Cardiac septum (tissue), 1 donor: Measurements from ENCODE around the gene GNL3. TPM values are rescaled to one million over a fixed set of nuclear protein-coding genes. Genes with fewer than 3 reads are reported as not detected.
"Not testable (repeated sequence)": the region's sequence is repeated elsewhere in the genome, so short reads cannot be mapped to it uniquely, and the experiment has no call there.

ENCODE experiments used
- DNase-seq: peaks from one replicate; pipeline ENCODE4 v3.0.0-alpha.2; 2020; ENCODE audit warnings: low spot score
- intact Hi-C: fragments of 100-400 bp; cut with DNase I; formaldehyde crosslinking; loops from one replicate; pipeline ENCODE4 v1.14.0; 2022
- long read RNA-seq: library from polyadenylated mRNA; unstranded; transcript quantifications from one replicate; pipeline ENCODE4 v2.0.0, GENCODE V29; 2021
- total RNA-seq: library from RNA; stranded (reverse); fragmentation: NEBNext Ultra II Directional; extraction: Animal tissue kit (Norgen Biotek cat#: 25700); gene quantifications from one replicate; pipeline ENCODE4 v1.2.1, GENCODE V29; 2021
- donor health status: DM: no; HTN: no; CAD: no.

The GNL3 gene, protein sequence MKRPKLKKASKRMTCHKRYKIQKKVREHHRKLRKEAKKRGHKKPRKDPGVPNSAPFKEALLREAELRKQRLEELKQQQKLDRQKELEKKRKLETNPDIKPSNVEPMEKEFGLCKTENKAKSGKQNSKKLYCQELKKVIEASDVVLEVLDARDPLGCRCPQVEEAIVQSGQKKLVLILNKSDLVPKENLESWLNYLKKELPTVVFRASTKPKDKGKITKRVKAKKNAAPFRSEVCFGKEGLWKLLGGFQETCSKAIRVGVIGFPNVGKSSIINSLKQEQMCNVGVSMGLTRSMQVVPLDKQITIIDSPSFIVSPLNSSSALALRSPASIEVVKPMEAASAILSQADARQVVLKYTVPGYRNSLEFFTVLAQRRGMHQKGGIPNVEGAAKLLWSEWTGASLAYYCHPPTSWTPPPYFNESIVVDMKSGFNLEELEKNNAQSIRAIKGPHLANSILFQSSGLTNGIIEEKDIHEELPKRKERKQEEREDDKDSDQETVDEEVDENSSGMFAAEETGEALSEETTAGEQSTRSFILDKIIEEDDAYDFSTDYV
- total RNA-seq = 29.1 TPM
- long read RNA-seq, transcript GNL3-202 (15 exons, 2,040 nt) = major isoform, 31 of 58 reads
- long read RNA-seq, partial matches to known transcripts = 0 of 58 reads
- long read RNA-seq, other reads (novel, unspliced or antisense) = 26 of 58 reads

DNA sequence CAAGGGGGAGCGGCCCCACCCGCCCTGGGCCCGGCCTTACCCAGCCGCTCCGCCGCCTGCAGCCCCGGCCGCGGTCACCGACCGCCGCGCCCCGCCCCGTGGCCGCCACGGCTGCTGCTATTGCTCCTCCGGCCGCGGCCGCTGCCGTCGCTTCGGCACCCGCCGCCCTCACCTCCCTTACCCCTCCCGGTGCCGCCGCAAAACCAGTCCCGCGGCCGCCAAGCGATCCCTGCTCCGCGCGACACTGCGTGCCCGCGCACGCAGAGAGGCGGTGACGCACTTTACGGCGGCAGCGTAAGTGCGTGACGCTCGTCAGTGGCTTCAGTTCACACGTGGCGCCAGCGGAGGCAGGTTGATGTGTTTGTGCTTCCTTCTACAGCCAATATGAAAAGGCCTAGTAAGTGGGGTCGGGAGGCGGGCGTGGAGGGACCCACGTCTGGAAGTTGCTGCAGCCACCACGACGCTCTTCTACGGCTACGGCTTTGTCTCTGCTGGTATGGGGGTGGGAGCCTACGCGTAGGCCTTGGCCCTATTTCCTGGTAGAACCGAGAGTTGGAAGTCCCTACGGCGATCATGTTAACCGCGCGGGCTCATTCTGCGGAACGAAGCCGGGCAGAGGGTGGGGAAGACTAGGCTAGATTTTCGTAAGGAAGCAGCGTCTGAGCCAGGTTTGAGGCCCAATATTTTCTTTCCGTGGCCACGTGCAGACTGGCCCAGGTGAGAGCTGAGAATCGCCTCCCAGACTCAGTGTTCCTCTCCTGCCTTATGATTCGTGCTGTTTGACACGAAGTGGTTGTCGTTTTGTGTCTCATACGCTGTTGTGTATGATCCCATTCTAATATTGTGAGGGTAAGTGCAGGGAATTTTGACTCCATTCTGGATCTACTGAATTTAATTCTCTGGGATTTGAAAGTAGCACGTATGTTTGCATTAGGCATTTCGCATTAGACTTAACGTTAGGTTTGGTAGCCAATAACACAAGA, at the start of gene GNL3, which contains the start of gene PBRM1:
GNL3 (plus strand) TSS at position 324 of the 983 bp plus-strand sequence; CDS start at position 385, 61 bp downstream.
PBRM1 (minus strand) TSS at position 205 of the 983 bp plus-strand sequence.
- intact Hi-C loops = loop anchor here (2.0 kb wide), 1 partner anchor 19 kb away; the partner anchor contains the start of gene GLT8D1
- DNase-seq = peak; percentile 96

DNA sequence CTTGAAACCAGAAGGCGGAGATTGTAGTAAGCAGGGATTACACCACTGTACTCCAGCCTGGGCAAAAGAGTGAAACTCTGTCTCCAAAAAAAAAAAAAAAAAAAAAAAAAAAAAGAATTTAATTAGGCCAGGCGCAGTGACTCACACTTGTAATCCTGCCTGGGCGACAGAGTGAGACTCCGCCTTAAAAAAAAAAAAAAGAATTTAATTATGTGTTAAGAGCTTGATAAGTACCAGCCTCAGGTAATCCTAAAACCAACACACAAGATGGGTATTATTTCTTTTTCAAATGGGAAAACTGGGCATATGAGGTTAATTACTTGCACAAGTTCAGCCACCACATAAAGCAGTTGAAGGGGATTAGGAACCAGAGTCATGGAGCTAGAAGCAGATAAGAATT, 49.2 kb upstream of the GNL3 start:
- DNase-seq = no peak
- intact Hi-C loops = no loop called here

DNA sequence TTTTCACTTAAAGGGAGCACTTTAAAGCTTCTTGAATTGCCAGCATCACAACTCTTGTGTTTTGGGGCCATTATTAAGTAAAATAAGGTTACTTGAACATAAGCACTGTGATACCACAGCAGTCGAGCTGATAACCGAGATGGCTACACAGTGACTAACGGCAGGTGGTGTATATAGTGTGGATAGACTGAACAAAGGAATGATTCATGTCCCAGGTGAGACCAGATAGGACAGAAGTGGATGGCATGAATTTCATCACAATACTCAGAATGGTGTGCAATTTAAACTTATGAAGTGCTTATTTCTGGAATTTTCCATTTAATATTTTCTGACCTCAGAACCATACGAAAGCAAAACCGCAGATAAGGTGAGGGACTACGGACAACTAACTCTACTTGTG, 40.3 kb upstream of the GNL3 start:
- intact Hi-C loops = no loop called here
- DNase-seq = no peak

DNA sequence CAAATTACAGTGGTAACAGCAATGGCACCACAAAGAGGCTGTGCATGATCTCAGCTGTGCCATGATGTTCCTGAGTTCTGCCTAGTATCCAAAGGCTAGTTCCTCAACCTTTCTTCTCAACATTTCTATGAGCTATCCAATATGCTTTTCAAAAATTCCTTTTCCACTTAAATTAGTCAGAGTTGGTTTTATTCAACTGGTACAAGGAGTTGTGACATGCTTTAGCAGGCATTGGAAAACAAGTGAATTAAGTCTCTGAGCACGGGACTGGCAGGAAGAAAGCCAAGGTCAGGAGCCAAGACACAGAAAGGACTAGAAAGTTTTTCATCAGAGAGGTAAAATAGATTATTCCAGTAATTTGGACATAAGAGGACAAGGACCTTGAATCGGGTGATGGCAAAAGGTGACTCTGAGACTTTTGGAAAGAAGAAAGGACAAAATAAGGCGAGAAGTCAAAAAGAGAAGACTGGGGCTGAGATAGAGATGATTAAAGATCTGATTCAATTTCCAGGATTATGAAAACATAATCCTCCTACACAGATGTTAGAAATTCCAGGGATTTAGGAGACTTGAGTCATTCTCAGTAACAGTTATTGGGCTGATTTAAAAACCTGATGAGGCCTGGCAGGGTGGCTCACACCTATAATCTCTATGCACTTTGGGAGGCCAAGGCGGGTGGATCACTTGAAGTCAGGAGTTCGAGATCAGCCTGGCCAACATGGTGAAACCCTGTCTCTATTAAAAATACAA, 36.2 kb upstream of the GNL3 start:
- intact Hi-C loops = no loop called here
- DNase-seq = no peak

DNA sequence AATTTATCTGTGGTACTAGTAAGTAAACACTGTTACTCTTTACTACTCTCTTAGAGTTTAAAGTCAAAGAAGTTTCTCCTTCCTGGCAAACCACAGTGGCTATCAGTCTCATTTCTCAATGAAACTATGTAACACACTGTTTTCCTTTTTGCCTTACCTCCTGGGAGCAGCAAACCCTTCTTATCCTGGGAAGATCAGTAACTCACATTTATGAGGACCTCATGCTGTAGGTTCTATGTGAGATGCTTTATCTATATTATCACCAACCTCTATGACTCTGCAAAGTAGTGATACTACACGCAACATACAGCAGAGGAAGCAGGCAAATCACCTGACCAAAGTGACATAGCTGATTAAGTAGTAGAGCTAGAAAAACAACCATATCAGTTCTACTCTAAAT, 35.4 kb upstream of the GNL3 start:
- DNase-seq = no peak
- intact Hi-C loops = no loop called here

DNA sequence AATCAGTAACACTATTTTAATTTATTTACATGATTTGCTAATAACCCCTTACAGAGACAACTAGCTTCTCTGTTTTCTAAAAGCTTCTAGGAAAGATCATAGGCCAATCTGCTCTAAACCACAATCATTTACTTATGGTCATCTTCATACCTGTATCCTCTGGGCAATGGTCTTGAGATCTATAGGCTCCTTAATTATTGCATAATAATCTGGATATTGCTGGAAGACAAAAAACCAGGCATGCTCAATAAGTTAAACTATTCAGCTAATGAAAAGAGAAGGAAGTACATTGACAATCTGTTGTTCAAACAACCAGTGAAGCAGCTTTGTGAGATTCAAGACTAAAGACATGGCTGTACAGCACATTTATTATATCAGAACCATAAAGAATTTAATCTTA, 34.2 kb upstream of the GNL3 start:
- DNase-seq = no peak

DNA sequence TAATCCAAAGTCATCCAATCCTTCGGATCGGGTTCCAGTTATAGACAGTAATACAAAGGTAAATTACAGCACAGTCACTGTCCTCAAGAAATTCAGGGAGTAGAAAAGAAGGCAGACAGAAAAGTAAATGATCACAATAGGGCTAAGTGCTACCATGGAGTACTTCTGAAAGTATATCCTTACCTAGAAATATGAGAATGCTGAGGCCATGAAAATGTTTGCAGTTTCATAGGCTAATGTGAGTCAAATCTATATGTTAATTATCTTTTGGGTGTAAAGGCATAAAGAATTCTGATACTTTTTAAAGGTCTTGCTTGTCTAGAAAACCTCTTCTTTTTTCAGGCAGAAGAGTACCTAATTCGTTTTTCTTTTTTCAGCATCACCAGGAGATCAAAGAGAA, 29.9 kb upstream of the GNL3 start:
- intact Hi-C loops = no loop called here
- no peak for DNase-seq

More for the DNA sequence above, 34.2 kb upstream of the GNL3 start:
- intact Hi-C loops = no loop called here

DNA sequence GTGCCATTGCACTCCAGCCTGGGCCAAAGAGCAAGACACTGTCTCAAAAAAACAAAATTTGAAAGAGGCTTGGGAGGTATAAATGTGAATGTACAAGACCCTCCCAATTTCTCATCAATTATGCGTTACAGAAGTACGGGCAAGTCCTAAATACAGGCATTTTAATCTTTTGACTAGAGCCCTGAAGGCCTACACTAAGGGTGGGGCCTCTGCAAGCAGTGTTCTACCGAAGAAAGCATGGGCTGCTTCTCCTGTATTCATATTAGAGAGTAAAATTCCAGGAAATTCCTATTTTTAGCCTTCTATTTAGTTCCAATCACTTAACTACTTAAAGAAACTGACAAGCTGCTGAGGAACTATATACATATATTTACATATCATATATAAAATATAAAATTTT, 25.8 kb upstream of the GNL3 start:
- intact Hi-C loops = no loop called here
- DNase-seq = no peak

DNA sequence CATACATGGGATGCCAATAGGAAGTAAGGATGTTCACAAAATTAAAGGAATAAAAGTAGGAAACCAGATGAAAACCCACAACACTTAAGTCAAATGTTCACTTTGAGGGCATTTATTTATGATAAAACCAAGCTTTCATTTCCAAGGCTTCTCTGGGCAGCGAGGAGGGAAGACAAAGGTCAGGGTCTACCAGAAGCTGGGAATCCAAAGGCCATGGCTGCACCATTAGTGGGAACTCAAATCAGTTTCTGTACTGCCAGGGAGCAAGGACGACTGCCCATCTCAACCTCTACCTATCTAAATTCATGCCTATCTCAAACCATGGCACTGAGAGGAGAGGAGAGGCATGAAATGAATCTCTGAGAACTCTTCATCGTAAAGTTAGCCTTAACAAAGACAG, 22.7 kb upstream of the GNL3 start:
- DNase-seq = no peak
- intact Hi-C loops = no loop called here

DNA sequence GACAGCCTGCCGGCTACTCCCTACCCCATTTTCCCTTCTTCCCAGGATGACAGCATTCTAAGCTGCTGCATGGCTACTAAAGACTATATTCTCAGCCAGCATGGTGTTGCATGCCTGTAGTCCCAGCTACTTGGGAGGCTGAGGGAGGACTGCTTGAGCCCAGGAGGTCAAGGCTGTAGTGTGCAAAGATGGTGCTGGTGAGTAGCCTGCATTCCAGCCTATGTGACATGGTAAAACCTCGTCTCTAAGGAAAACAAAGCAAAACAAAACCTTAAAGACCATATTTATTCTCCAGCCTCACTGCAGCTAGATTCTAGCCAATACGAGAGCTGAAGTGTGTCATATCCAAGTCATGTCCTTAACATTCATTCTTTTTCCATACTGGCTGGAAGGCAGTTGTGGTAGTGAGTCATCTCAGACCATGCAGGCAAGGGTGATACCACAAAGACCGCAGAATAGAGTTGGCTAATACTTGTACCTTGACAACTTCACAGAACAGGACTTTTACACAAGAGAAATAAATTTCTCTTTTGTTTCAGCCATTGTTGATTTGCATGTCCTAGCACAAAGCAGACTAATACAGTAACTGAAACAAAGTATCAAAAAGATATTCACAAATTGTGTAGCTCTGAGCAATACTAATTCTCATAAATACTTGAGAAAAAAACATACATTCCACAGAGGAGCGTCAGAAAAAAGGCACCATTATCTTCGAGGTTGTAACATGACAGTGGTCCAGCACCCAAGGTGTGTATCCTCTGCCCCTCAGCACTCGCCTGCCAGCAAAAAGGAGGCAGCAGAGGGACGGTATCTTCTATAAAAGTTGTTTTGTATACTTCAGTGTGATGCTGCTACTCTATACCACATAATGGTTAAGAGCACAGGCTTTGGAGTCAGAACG, 15.0 kb upstream of the GNL3 start:
- no peak for DNase-seq
- intact Hi-C loops = no loop called here

DNA sequence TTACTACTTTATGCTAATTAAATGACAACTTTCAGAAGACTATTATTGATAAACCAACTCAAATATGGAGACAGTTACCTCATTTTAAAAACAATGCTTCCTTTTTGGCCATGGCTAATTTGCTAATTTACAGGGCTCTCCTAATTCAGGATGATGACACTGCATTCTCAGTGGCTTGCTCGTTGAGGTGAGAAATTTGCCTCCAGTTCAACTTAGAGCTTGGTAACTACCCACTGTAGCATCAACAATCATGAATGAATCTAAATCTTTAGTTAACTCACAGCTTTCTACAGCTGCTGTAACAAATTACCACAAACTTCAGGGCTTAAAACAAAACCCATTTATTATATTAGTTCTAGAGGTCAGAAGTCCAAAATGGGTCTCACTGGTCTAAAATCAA, 14.2 kb upstream of the GNL3 start:
- intact Hi-C loops = no loop called here
- no peak for DNase-seq

DNA sequence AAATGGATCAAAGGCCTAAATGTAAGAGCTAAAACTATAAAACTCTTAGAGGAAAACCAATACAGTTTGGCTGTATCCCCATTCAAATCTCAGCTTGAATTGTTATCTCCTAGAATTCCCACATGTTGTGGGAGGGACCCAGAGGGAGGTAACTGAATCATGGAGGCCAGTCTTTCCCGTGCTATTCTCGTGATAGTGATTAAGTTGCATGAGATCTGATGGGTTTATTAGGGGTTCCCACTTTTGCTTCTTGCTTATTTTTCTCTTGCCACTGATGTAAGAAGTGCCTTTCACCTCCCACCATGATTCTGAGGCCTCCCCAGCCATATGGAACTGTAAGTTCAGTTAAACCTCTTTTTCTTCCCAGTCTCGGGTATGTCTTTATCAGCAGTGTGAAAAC, 9.6 kb upstream of the GNL3 start:
- intact Hi-C loops, DNase-seq: not testable (repeated sequence)

DNA sequence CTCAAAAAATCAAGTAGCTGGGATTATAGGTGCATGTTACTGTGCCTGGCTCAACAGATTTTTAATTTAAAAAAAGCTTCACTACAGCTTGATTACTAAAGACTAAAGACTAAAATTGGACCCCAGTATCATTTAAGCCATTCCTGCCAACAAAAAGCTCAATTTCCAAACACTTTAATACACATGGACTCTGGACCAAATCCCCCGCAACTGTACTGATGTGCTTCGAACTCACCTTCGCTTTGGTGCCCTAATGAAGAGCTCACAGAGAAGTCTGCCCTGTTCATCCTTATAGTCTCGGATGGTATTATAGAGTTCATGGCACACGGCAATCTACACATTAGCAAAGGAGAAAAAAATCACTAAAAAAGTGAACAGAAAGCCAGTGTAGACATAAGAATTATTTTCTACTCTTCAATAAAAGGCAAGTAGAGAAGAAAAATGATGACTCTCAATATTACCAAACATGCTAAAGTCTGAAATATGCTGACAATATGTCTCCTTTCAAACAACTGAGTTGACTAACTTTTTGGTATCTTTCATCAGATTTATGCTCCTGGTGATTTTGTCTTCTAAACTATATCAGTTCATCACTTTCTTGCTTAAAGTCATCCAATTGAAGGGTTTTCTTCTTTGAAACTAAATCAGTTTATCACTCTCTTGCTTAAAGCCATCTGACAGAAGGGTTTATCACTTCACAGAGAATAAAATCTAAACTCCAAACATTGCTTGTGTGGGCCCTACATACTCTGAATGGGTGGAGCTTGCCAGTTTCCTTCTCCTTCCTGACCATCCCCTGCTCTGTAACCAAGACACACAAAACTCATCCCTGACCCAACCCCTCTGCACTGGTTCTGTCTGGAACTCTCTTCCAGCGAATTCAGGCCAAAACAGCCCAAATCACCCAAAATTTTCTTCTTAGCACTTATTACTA, 7.3 kb upstream of the GNL3 start:
- intact Hi-C loops = no loop called here
- no peak for DNase-seq

DNA sequence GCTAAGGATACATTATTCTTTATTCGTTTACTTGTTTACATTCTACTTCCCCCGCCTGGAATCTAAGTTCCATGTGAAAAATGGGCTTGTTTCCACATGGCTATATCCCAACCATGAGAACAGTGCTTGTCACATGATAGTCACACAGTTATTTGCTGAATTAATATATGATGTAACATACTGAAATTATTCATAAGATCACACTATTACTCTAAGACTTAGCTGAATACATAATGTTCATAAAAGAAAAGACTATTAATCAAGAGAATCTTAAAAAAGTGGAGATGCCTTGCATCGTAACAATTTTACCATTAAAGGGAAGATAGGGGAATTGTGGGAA, 6.7 kb upstream of the GNL3 start:
- DNase-seq = no peak
- intact Hi-C loops = no loop called here

DNA sequence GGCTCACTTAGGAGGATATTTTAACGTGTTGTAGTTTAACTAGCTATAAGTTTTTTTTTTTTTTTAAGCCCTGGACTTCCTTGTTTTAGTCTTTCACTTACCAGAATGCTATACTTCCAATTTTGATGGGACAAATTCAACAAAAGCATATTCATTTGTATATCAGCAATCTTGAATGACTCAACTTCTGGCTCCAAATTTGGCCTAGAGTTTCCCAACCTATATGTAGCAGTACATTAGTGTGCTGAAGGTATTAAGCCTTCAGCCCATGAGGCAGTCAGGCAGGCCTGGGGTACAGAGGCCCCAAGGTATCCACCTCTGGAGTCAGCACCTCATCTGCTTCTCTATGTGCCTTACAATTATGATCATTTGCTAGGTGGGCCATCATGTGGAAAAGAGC, 6.0 kb upstream of the GNL3 start:
- no peak for DNase-seq
- intact Hi-C loops = loop anchor here (5.0 kb wide), 1 partner anchor 208 kb away; no protein-coding TSS in a partner anchor

DNA sequence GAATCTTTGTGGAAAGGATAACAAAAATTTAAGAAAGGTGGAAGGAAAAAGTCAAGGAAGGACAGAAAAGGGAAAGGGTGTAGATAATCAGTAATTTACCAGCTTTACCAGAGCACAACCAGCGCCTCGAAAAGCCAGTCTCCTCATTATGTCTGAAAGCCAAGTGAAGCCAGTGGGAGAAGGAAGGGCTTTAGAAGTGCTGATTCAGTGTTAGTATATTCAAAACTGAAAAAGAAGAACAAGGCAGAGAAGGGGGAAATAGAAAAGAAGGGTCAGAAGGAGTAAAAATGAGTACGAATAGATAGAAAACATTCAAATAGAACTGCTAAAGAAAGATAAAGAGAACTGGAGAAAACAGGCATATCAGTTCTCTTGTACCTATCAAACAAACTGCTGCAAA, 4.2 kb upstream of the GNL3 start:
- DNase-seq = no peak
- intact Hi-C loops = loop anchor here (5.0 kb wide), 1 partner anchor 209 kb away; no protein-coding TSS in a partner anchor

DNA sequence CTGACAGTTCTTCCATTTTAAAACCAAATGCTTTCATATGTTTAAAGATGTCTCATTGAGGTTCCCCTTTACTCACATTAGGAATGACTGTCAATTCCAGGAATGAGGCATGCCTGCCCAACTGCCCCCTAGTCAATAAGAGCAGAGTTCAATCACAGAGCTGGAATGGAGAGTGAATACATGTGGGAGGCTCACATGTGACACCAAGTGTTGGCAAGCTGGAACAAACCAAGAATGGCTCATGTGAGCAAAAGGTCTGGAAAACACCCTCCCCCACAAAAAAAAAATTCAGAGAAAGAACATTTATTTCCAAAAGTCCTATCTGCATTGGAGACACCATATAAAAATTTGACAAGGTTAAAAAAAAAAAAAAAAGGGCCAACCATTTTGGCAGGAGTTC, 3.8 kb upstream of the GNL3 start:
- DNase-seq = no peak
- intact Hi-C loops = loop anchor here (5.0 kb wide), 1 partner anchor 210 kb away; no protein-coding TSS in a partner anchor
